NT2/D1 (cell line): Measurements from ENCODE around the gene SH3BP4.

ENCODE experiments used
- SUZ12 ChIP-seq: IDR thresholded peaks from 2 replicates; pipeline ENCODE4 v1.6.1; 2011; ENCODE audit not compliant: insufficient read length, insufficient read depth; ENCODE audit errors: extremely low read depth
- ZNF274 ChIP-seq: IDR thresholded peaks from 2 replicates; pipeline ENCODE4 v1.6.1; 2011; ENCODE audit warnings: mild to moderate bottlenecking, low read depth, low read length

DNA sequence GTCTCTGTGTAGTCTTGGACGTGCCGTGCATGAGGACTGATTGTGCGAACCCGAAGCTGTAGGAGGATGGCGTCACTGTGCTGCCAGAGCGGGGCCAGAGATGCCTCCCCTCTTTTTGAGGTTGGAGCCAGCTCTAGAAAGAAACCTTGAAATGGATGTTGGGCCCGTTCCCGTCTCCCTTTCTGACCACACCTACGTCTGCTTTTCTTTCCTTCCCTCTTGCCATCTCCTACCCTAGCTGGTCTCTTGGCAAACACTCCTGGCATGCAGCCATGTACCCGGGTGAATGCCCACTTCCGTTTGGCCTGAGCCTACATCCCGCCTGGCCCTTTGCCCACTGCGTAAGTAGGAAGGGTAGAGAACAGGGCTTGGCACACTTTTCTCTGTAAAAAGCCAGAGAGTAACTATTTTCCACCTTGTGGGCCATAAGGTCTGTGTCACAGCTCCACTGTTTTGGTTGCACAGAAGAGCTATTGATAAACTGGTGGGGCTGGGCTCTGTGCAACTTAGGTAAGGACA is 37.4 kb downstream of the SH3BP4 start:
- no peak for TF ChIP-seq ZNF274
- no peak for TF ChIP-seq SUZ12
